Common myeloid progenitor, CD34-positive (primary cell): ENCODE data around the gene DPEP2NB.
"Not testable (repeated sequence)": the region's sequence is repeated elsewhere in the genome, so short reads cannot be mapped to it uniquely, and the experiment has no call there.

Source experiments
- CTCF ChIA-PET: fragments of 350-600 bp; sonication (Branson Sonifier 250); formaldehyde crosslinking; loops from one replicate; lab custom pipeline; 2021; ENCODE audit warnings: antibody characterized with exemption; lab: Charles Lee
- POLR2A ChIA-PET: fragments of 350-600 bp; sonication (Branson Sonifier 250); formaldehyde crosslinking; loops from one replicate; lab custom pipeline; 2021; ENCODE audit warnings: antibody characterized with exemption; lab: Charles Lee
- DNase-seq, 3 donors: peaks; one replicate each; pipeline versions ENCODE4 v3.0.0 to v3.0.0-alpha.2; 2013
- H3K27ac ChIP-seq, 2 experiments: 1 replicate in 1 of 2; 2 replicates in 1 of 2; pipeline ENCODE4 v1.7.0; 2013; ENCODE audit warnings: inconsistent platforms in 2 of 2, low read length in 2 of 2, mild to moderate bottlenecking in 2 of 2, low read depth in 1 of 2, moderate library complexity in 1 of 2; ENCODE audit not compliant: severe bottlenecking in 2 of 2, insufficient read depth in 1 of 2, poor library complexity in 1 of 2
- H3K27me3 ChIP-seq, 5 experiments: replicated peaks in 2 of 5; 1 replicate in 3 of 5; 2 replicates in 2 of 5; pipeline versions ENCODE4 v1.6.1 to v1.7.0; 2013; ENCODE audit warnings: low read length in 4 of 5, mild to moderate bottlenecking in 2 of 5, moderate library complexity in 2 of 5, inconsistent platforms in 1 of 5; ENCODE audit not compliant: insufficient read depth in 5 of 5, control insufficient read depth in 4 of 5
- H3K36me3 ChIP-seq, 4 experiments: 1 replicate in 2 of 4; 2 replicates in 2 of 4; pipeline versions ENCODE4 v1.6.1 to v1.7.0; 2013; ENCODE audit warnings: low read length in 3 of 4, control low read depth in 1 of 4, mild to moderate bottlenecking in 1 of 4; ENCODE audit not compliant: control insufficient read depth in 4 of 4, insufficient read depth in 4 of 4
- H3K4me1 ChIP-seq, 4 experiments: 1 replicate in 3 of 4; 2 replicates in 1 of 4; pipeline versions ENCODE4 v1.6.1 to v1.7.1; 2013; ENCODE audit warnings: low read length in 3 of 4, mild to moderate bottlenecking in 3 of 4, control low read depth in 1 of 4, inconsistent platforms in 1 of 4, moderate library complexity in 1 of 4; ENCODE audit not compliant: control insufficient read depth in 4 of 4, insufficient read depth in 4 of 4; ENCODE audit errors: control extremely low read depth in 1 of 4
- H3K4me3 ChIP-seq, 7 experiments: 1 replicate in 4 of 7; 2 replicates in 3 of 7; pipeline versions ENCODE4 v1.5.1 to v1.7.0; 2013; ENCODE audit warnings: mild to moderate bottlenecking in 7 of 7, low read length in 6 of 7, moderate library complexity in 6 of 7, inconsistent platforms in 2 of 7, low read depth in 2 of 7, control low read depth in 1 of 7; ENCODE audit not compliant: insufficient read depth in 4 of 7, control insufficient read depth in 1 of 7; ENCODE audit errors: extremely low read depth in 1 of 7
- H3K9me3 ChIP-seq, 5 experiments: 1 replicate in 4 of 5; 2 replicates in 1 of 5; pipeline versions ENCODE4 v1.6.1 to v1.7.1; 2013; ENCODE audit warnings: low read length in 4 of 5, mild to moderate bottlenecking in 2 of 5, inconsistent platforms in 1 of 5, low read depth in 1 of 5, moderate library complexity in 1 of 5; ENCODE audit not compliant: control insufficient read depth in 4 of 5, insufficient read depth in 2 of 5; ENCODE audit errors: control extremely low read depth in 1 of 5
- WGBS: methylation state at CpG from one replicate; pipeline ENCODE4 v1.1.5; 2013; ENCODE audit not compliant: insufficient coverage; 5-methylcytosine and 5-hydroxymethylcytosine counted together

Gene DPEP2NB

GRCh38 chr16:67996666-67997065 lies 19.0 kb downstream of the DPEP2NB start:
- POLR2A ChIA-PET, result interaction anchor here (0.7 to 1.0 kb wide), 2 partner anchors 10 to 26 kb away, joined by 3 read pairs; partner anchors contain the start of genes DDX28 and DUS2
- H3K27me3 ChIP-seq, result no peaks in the 10 kb centered on the region
- 100% methylated on average over 5 of the region's 5 CpGs for WGBS
- peaks cover 0 to 4% (median 1%) of the 10 kb centered on the region in 4 experiments for H3K36me3 ChIP-seq
- CTCF ChIA-PET, result interaction anchor here (0.6 to 5.7 kb wide), 2 partner anchors 11 to 56 kb away, joined by 3 to 35 read pairs; no protein-coding TSS in a partner anchor
- peaks cover 12 to 59% (median 58%) of the 10 kb centered on the region in 4 experiments for H3K4me1 ChIP-seq
- H3K27ac ChIP-seq, result no peak overlapping the region
- no peak for DNase-seq
- no peak overlapping the region for H3K4me3 ChIP-seq
- peaks cover 0 to 3% (median 0%) of the 10 kb centered on the region in 5 experiments for H3K9me3 ChIP-seq

GRCh38 chr16:67995423-67995822 lies 20.3 kb downstream of the DPEP2NB start:
- CTCF ChIA-PET, result interaction anchor here (0.7 to 3.1 kb wide), 2 partner anchors 10 to 27 kb away, joined by 3 to 19 read pairs; partner anchors contain the start of genes DDX28 and DUS2
- H3K36me3 ChIP-seq, result peaks cover 0 to 10% (median 2%) of the 10 kb centered on the region in 4 experiments
- peak in 2 of 3 donors; percentile 36 to 49 for DNase-seq
- peak overlapping the region in 1 of 2 experiments; percentile 43 for H3K27ac ChIP-seq
- H3K4me1 ChIP-seq, result peaks cover 9 to 53% (median 52%) of the 10 kb centered on the region in 4 experiments
- H3K9me3 ChIP-seq, result peaks cover 0 to 3% (median 0%) of the 10 kb centered on the region in 5 experiments
- no peak overlapping the region for H3K4me3 ChIP-seq
- WGBS, result no CpG with 5 or more reads among the region's 5 CpGs
- POLR2A ChIA-PET, result interaction anchor here (1.1 kb wide), 1 partner anchor 28 kb away, joined by 3 read pairs; the partner anchor contains the start of genes DDX28 and DUS2
- no peaks in the 10 kb centered on the region for H3K27me3 ChIP-seq

- Histone ChIP-seq H3K4me1 (peaks cover 0 to 39% (median 38%) of the 10 kb centered on the region in 4 experiments), H3K4me3 (peak overlapping the region in 5 of 7 experiments; percentile 38 to 67 (median 57)), H3K27ac (peak overlapping the region in 1 of 2 experiments; percentile 81)
- ChIA-PET CTCF (interaction anchor here (0.8 to 3.1 kb wide), 15 partner anchors 9 to 236 kb away, joined by 3 to 19 read pairs (median 4); partner anchors contain the start of genes DDX28, DPEP2NB and DUS2), POLR2A (interaction anchor here (0.6 to 1.7 kb wide), 6 partner anchors 9 to 58 kb away, joined by 3 to 14 read pairs (median 5); partner anchors contain the start of genes DDX28, DUS2 and PSMB10)
- WGBS, result 0% methylated on average over 3 of the region's 6 CpGs
- H3K36me3 ChIP-seq, H3K9me3 ChIP-seq, H3K27me3 ChIP-seq: not testable (repeated sequence)
- peak in 2 of 3 donors; percentile 75 to 85 for DNase-seq
Observed at GRCh38 chr16:67994040-67994408, 21.7 kb downstream of the DPEP2NB start.

- H3K9me3 ChIP-seq, result peaks cover 0 to 3% (median 0%) of the 10 kb centered on the region in 5 experiments
- no peaks in the 10 kb centered on the region for H3K27me3 ChIP-seq
- 2% methylated on average over 27 of the region's 39 CpGs for WGBS
- DNase-seq, result peak; percentile 85 to 91 (median 88)
- H3K4me1 ChIP-seq, result peaks cover 0 to 34% (median 32%) of the 10 kb centered on the region in 4 experiments
- peaks cover 0 to 10% (median 2%) of the 10 kb centered on the region in 4 experiments for H3K36me3 ChIP-seq
- POLR2A ChIA-PET, result interaction anchor here (0.8 to 1.7 kb wide), 5 partner anchors 9 to 57 kb away, joined by 3 to 14 read pairs (median 6); partner anchors contain the start of genes DDX28, DUS2 and PSMB10
- CTCF ChIA-PET, result interaction anchor here (0.8 to 3.1 kb wide), 15 partner anchors 9 to 237 kb away, joined by 3 to 19 read pairs (median 4); partner anchors contain the start of genes DDX28, DPEP2NB and DUS2
- peak overlapping the region in 5 of 7 experiments; percentile 38 to 67 (median 57) for H3K4me3 ChIP-seq
- peak overlapping the region in 1 of 2 experiments; percentile 81 for H3K27ac ChIP-seq
Observed at GRCh38 chr16:67993207-67994039, 22.3 kb downstream of the DPEP2NB start.

GRCh38 chr16:67992661-67993206 lies 23.0 kb downstream of the DPEP2NB start:
- H3K36me3 ChIP-seq, result peaks cover 0 to 10% (median 2%) of the 10 kb centered on the region in 4 experiments
- DNase-seq, result no peak
- WGBS, result 80% methylated on average over 18 of the region's 20 CpGs
- peaks cover 0 to 28% (median 26%) of the 10 kb centered on the region in 4 experiments for H3K4me1 ChIP-seq
- H3K4me3 ChIP-seq, result peak overlapping the region in 3 of 7 experiments; percentile 0 to 57 (median 45)
- peaks cover 0 to 1% (median 0%) of the 10 kb centered on the region in 5 experiments for H3K9me3 ChIP-seq
- no peaks in the 10 kb centered on the region for H3K27me3 ChIP-seq
- CTCF ChIA-PET, result interaction anchor here (0.9 to 3.1 kb wide), 9 partner anchors 10 to 48 kb away, joined by 3 to 19 read pairs (median 3); partner anchors contain the start of genes DDX28 and DUS2
- peak overlapping the region in 1 of 2 experiments; percentile 81 for H3K27ac ChIP-seq
- POLR2A ChIA-PET, result interaction anchor here (1.7 kb wide), 1 partner anchor 8 kb away, joined by 8 read pairs; no protein-coding TSS in a partner anchor

- Histone ChIP-seq H3K4me3 (no peak overlapping the region), H3K27ac (no peak overlapping the region), H3K27me3 (no peaks in the 10 kb centered on the region), H3K9me3 (no peaks in the 10 kb centered on the region), H3K4me1 (peaks cover 6 to 37% (median 32%) of the 10 kb centered on the region in 4 experiments), H3K36me3 (peaks cover 0 to 10% (median 2%) of the 10 kb centered on the region in 4 experiments)
- CTCF ChIA-PET, result interaction anchor here (0.6 to 3.6 kb wide), 6 partner anchors 9 to 50 kb away, joined by 3 to 10 read pairs (median 3); partner anchors contain the start of gene DPEP3
- POLR2A ChIA-PET, result no interaction called here
- DNase-seq, result no peak
- 96% methylated on average over 4 of the region's 6 CpGs for WGBS
Observed at GRCh38 chr16:67990018-67990386, 25.7 kb downstream of the DPEP2NB start.
